Measurements from ENCODE around the gene SPATS1.

- no peak for TF ChIP-seq CTCF (conservative IDR thresholded peaks at IDR 0.05; ENCODE audit: low read length)
- TF ChIP-seq EZH2phosphoT487 (IDR thresholded peaks at IDR 0.05; ENCODE audit: borderline replicate concordance) = no peak
Observed at GRCh38 chr6:44388135-44388487, 45.7 kb downstream of the SPATS1 start.

All from Loucy (cell line).